GM19324 (cell line): ENCODE data around the gene FGF14.
"Not testable (repeated sequence)": the region's sequence is repeated elsewhere in the genome, so short reads cannot be mapped to it uniquely, and the experiment has no call there.

Experiments used
- ATAC-seq: cut with Tn5 transposase; IDR thresholded peaks from one replicate; pipeline ENCODE4 v1.9.1; 2021; ENCODE audit warnings: mild to moderate bottlenecking, moderate library complexity; ENCODE audit not compliant: unreplicated experiment, low FRiP score

FGF14 gene

GRCh38 chr13:102141625-102142472 is 260.0 kb downstream of the FGF14 start:
- no peak for ATAC-seq

- ATAC-seq = no peak
Measured at GRCh38 chr13:102139626-102140025, 262.2 kb downstream of the FGF14 start.

GRCh38 chr13:102138635-102139190 is 263.1 kb downstream of the FGF14 start:
- ATAC-seq = no peak

GRCh38 chr13:102137904-102138303 is 263.9 kb downstream of the FGF14 start:
- ATAC-seq = not testable (repeated sequence)

GRCh38 chr13:102136735-102137296 is 265.0 kb downstream of the FGF14 start:
- no peak for ATAC-seq

GRCh38 chr13:102132777-102133295 is 269.0 kb downstream of the FGF14 start:
- no peak for ATAC-seq

GRCh38 chr13:102131246-102131645 is 270.6 kb downstream of the FGF14 start:
- no peak for ATAC-seq

GRCh38 chr13:102128216-102128810 is 273.5 kb downstream of the FGF14 start:
- ATAC-seq = no peak

- no peak for ATAC-seq
Measured at GRCh38 chr13:102127153-102127552, 274.7 kb downstream of the FGF14 start.

- no peak for ATAC-seq
Measured at GRCh38 chr13:102122147-102122546, 279.7 kb downstream of the FGF14 start.

GRCh38 chr13:102117175-102117831 is 284.5 kb downstream of the FGF14 start:
- ATAC-seq = no peak

- ATAC-seq = no peak
Measured at GRCh38 chr13:102103469-102103868, 298.4 kb downstream of the FGF14 start.

- ATAC-seq = no peak
Measured at GRCh38 chr13:102100234-102100633, 301.6 kb downstream of the FGF14 start.

GRCh38 chr13:102097708-102098107 is 304.1 kb downstream of the FGF14 start:
- no peak for ATAC-seq

GRCh38 chr13:102093288-102093687 is 308.6 kb downstream of the FGF14 start:
- ATAC-seq = not testable (repeated sequence)

GRCh38 chr13:102091231-102091630 is 310.6 kb downstream of the FGF14 start:
- ATAC-seq = no peak

GRCh38 chr13:102090532-102090931 is 311.3 kb downstream of the FGF14 start:
- ATAC-seq = no peak

- ATAC-seq = no peak
Measured at GRCh38 chr13:102089722-102090121, 312.1 kb downstream of the FGF14 start.

- no peak for ATAC-seq
Measured at GRCh38 chr13:102089177-102089576, 312.7 kb downstream of the FGF14 start.

- no peak for ATAC-seq
Measured at GRCh38 chr13:102073251-102073650, 328.6 kb downstream of the FGF14 start.

GRCh38 chr13:102071711-102072110 is 330.1 kb downstream of the FGF14 start:
- no peak for ATAC-seq
